ENCODE data around the gene PKP2. TPM values are rescaled to one million over a fixed set of nuclear protein-coding genes. Genes with fewer than 3 reads are reported as not detected.
A peak's percentile ranks its signal among the peaks of the same experiment; 100 is the strongest.

Gene PKP2
- total and polyA plus RNA-seq, 2 of the 13 experiments (the other 11 are each of a cell fraction or from before 2014, with no cell fraction given), result 15.1 to 25.3 TPM

- TF ChIP-seq STAT5B (CRISPR knock-in tag; IDR thresholded peaks at IDR 0.05) (no peak), MNT (IDR thresholded peaks at IDR 0.05) (peak; percentile 44)
- Histone ChIP-seq H2AFZ (ENCODE audit: low read length) (no peak overlapping the region), H3K4me3 (replicated peaks in 1 of 3; ENCODE audit: insufficient read depth in 1 of 3, low read depth in 2 of 3, low read length in 3 of 3) (peak overlapping the region; percentile 86 to 95 (median 91); a peak in 5 of 6 replicates), H3K27ac (ENCODE audit: extremely low read length, insufficient read depth, low read length) (no peak overlapping the region), H3K9ac (ENCODE audit: insufficient read depth, low read depth, low read length) (peak overlapping the region; percentile 90), H3K4me1 (ENCODE audit: insufficient read depth, low read length) (peaks cover 30% of the 10 kb centered on the region), H3K4me2 (ENCODE audit: low read depth, low read length) (peak overlapping the region; percentile 80), H3K9me3 (ENCODE audit: low read length) (no peaks in the 10 kb centered on the region), H3K79me2 (ENCODE audit: insufficient read depth, low read length) (peaks cover 29% of the 10 kb centered on the region), H4K20me1 (ENCODE audit: insufficient read depth, low read length) (no peaks in the 10 kb centered on the region), H3K27me3 (ENCODE audit: control insufficient read depth in 1 of 2, insufficient read depth in 2 of 2, low read length in 2 of 2) (no peaks in the 10 kb centered on the region; a peak in 1 of 5 replicates), H3K36me3 (replicated peaks in 1 of 2; ENCODE audit: control insufficient read depth in 1 of 2, insufficient read depth in 2 of 2, low read length in 2 of 2) (peaks cover 5 to 31% of the 10 kb centered on the region in 2 experiments)
- in situ Hi-C loops (cut with HindIII; ENCODE audit: extremely low pct_ligation_motif_present, low pct_unique_long_range_greater_than_20kb), result loop anchor here (25.0 kb wide), 1 partner anchor 658 kb away; no protein-coding TSS in a partner anchor
- ChIA-PET CTCF (ENCODE audit: low intra/inter-chr PET ratio, low total read pairs) (no interaction called here), POLR2A (no interaction called here)
- 69% methylated on average over 2 of the region's 2 CpGs for WGBS (ENCODE audit: low lambda C conversion rate)
- no peak for DNase-seq (ENCODE audit: low spot score)
- FAIRE-seq, result no peak
- no TSS peak for BruUV-seq (replicated peaks)
- intact Hi-C loops (cut with micrococcal nuclease; ENCODE audit: unreplicated experiment), result loop anchor here (10.0 kb wide), 2 partner anchors 111 to 651 kb away; no protein-coding TSS in a partner anchor
- no peak for ATAC-seq
These were observed 142.5 kb downstream of the PKP2 start for GRCh38 chr12:32754111-32754510.

GRCh38 chr12:32753605-32754004 is 143.0 kb downstream of the PKP2 start:
- no peak for DNase-seq (ENCODE audit: low spot score)
- no TSS peak for BruUV-seq (replicated peaks)
- H3K9ac ChIP-seq (ENCODE audit: insufficient read depth, low read depth, low read length), result no peak overlapping the region
- 94% methylated on average over 4 of the region's 4 CpGs for WGBS (ENCODE audit: low lambda C conversion rate)
- CTCF ChIA-PET (ENCODE audit: low intra/inter-chr PET ratio, low total read pairs), result no interaction called here
- peak overlapping the region; percentile 86 to 95 (median 91); a peak in 3 of 6 replicates for H3K4me3 ChIP-seq (replicated peaks in 1 of 3; ENCODE audit: insufficient read depth in 1 of 3, low read depth in 2 of 3, low read length in 3 of 3)
- peaks cover 29% of the 10 kb centered on the region for H3K79me2 ChIP-seq (ENCODE audit: insufficient read depth, low read length)
- peak overlapping the region; percentile 80 for H3K4me2 ChIP-seq (ENCODE audit: low read depth, low read length)
- H4K20me1 ChIP-seq (ENCODE audit: insufficient read depth, low read length), result no peaks in the 10 kb centered on the region
- no peaks in the 10 kb centered on the region; a peak in 1 of 5 replicates for H3K27me3 ChIP-seq (ENCODE audit: control insufficient read depth in 1 of 2, insufficient read depth in 2 of 2, low read length in 2 of 2)
- H2AFZ ChIP-seq (ENCODE audit: low read length), result no peak overlapping the region
- H3K9me3 ChIP-seq (ENCODE audit: low read length), result no peaks in the 10 kb centered on the region
- peaks cover 5 to 36% of the 10 kb centered on the region in 2 experiments for H3K36me3 ChIP-seq (replicated peaks in 1 of 2; ENCODE audit: control insufficient read depth in 1 of 2, insufficient read depth in 2 of 2, low read length in 2 of 2)
- intact Hi-C loops (cut with micrococcal nuclease; ENCODE audit: unreplicated experiment) (loop anchor here (10.0 kb wide), 2 partner anchors 111 to 651 kb away; no protein-coding TSS in a partner anchor), in situ Hi-C loops (cut with HindIII; ENCODE audit: extremely low pct_ligation_motif_present, low pct_unique_long_range_greater_than_20kb) (loop anchor here (25.0 kb wide), 1 partner anchor 659 kb away; no protein-coding TSS in a partner anchor)
- no peak for FAIRE-seq
- H3K27ac ChIP-seq (ENCODE audit: extremely low read length, insufficient read depth, low read length), result no peak overlapping the region
- H3K4me1 ChIP-seq (ENCODE audit: insufficient read depth, low read length), result peaks cover 30% of the 10 kb centered on the region
- TF ChIP-seq ZNF879 (CRISPR knock-in tag; IDR thresholded peaks at IDR 0.05) (no peak), ZNF644 (CRISPR knock-in tag; IDR thresholded peaks at IDR 0.05; ENCODE audit: low read depth) (no peak), TCF7 (IDR thresholded peaks at IDR 0.05; ENCODE audit: low read depth) (no peak), ATF7 (IDR thresholded peaks at IDR 0.05) (peak; percentile 30; the same call in 1 of the 2 replicates), ATF7 (CRISPR knock-in tag; IDR thresholded peaks at IDR 0.05) (no peak)
- POLR2A ChIA-PET, result no interaction called here
- ATAC-seq, result no peak
